ENCODE measurements around the gene ZFHX3.

DNA sequence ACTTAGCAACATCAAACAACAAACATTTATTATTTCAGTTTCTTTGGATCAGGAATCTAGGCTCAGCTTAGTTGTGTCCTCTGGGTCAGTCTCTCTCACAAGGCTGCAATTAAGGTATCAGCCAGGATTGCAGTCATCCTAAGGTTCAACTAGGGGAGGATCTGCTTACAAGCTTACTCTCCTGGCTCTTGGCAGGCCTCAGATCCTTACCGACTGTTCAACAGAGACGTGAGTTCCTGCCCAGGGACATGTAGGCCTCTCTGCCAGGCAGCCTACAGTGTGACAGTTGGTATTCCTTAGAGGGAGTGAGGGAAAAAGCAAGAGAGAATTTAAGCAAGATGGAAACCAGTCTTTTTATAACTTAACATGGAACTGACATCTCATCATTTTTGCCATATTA is 294.0 kb downstream of the ZFHX3 start:
- TF ChIP-seq, protein P1, sequence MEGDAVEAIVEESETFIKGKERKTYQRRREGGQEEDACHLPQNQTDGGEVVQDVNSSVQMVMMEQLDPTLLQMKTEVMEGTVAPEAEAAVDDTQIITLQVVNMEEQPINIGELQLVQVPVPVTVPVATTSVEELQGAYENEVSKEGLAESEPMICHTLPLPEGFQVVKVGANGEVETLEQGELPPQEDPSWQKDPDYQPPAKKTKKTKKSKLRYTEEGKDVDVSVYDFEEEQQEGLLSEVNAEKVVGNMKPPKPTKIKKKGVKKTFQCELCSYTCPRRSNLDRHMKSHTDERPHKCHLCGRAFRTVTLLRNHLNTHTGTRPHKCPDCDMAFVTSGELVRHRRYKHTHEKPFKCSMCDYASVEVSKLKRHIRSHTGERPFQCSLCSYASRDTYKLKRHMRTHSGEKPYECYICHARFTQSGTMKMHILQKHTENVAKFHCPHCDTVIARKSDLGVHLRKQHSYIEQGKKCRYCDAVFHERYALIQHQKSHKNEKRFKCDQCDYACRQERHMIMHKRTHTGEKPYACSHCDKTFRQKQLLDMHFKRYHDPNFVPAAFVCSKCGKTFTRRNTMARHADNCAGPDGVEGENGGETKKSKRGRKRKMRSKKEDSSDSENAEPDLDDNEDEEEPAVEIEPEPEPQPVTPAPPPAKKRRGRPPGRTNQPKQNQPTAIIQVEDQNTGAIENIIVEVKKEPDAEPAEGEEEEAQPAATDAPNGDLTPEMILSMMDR (conservative IDR thresholded peaks at IDR 0.05; ENCODE audit: low read depth, low read length) = no peak
- no peak for TF ChIP-seq EZH2 (IDR thresholded peaks at IDR 0.05; ENCODE audit: borderline replicate concordance, low read depth, low read length, poor library complexity, severe bottlenecking)

Data from A673 (cell line).